GM19468 (cell line): ENCODE data around the gene RAB3IL1.

ENCODE experiments used
- ATAC-seq: cut with Tn5 transposase; IDR thresholded peaks from one replicate; pipeline ENCODE4 v1.9.1; 2021; ENCODE audit warnings: mild to moderate bottlenecking, moderate library complexity, moderate number of reproducible peaks; ENCODE audit not compliant: unreplicated experiment; ENCODE audit errors: extremely low read depth

RAB3IL1 gene

DNA sequence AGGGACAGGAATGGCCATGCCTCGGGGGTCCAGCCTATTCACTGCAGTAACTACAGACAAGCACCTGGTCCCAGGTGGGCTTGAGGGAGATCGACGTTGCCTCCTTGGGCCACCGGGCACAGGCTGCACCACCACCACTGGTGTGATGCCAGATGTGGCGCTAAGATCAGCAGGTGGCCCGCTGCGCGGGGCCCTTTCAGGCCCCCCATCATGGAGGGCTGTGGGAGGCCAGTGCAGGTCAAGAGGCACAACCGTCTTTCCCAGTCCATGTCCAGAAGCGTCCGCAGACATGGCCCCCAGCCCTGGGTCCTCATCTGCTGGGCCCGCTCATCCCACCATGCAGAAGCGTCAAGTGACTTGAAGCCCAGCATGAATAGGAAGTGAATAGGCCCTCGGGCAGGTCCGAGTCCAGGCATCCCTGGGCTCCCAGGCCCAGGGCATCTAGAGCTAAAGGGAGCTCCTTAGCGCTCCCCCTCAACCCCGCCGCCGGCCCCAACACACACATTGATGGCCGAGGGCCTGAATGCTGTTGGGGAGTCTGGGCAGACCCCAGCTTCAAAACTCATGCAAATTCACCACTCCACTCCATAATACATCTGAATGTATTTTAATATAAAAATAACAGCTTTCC, 44.3 kb downstream of the RAB3IL1 start:
- ATAC-seq: no peak

DNA sequence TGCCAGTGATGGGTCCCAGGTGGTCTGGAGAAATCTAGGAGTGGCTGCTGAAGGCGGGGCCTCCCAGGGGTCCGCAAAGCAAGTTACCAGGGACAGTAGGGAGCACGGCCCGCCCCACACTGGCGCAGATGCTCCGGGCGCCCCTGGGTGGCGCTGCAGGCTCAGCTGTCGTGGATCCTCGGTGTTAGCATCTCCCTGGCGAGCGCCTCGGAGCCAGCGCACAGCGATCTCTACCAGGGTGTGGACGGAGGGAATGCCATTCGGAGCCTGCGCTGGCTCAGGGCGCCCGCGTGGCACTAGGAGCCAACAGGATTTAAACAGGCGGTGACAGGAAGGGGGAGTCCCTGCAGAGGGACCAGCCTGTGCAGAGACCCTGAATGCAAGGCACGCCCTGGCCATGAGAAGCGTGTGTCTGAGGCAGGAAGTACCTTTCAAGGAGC, 46.2 kb downstream of the RAB3IL1 start:
- peak; percentile 46 for ATAC-seq

DNA sequence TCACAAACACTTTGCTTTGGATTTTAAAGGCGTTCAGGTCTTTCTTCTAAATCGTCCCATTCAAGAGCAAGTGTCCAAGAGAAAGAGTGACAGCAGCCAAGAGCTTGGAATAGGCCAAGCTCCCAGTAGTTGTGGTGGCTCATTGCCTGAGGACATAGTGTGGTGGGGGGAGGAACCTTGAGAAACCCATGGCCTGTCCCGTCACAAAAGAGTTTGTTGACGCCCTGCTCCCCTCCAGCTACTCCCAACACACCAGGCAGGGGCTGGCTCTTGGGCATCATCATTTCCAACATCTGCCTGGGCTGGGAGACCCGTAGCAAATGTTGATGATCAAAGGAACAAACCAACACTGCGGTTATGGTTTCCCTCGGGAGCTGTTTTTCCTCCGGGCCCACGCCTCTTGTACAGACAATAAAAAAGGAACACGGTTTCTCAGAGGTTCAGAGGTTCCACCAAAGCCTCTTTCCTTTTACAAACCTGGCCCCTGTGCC, 46.8 kb downstream of the RAB3IL1 start:
- no peak for ATAC-seq

DNA sequence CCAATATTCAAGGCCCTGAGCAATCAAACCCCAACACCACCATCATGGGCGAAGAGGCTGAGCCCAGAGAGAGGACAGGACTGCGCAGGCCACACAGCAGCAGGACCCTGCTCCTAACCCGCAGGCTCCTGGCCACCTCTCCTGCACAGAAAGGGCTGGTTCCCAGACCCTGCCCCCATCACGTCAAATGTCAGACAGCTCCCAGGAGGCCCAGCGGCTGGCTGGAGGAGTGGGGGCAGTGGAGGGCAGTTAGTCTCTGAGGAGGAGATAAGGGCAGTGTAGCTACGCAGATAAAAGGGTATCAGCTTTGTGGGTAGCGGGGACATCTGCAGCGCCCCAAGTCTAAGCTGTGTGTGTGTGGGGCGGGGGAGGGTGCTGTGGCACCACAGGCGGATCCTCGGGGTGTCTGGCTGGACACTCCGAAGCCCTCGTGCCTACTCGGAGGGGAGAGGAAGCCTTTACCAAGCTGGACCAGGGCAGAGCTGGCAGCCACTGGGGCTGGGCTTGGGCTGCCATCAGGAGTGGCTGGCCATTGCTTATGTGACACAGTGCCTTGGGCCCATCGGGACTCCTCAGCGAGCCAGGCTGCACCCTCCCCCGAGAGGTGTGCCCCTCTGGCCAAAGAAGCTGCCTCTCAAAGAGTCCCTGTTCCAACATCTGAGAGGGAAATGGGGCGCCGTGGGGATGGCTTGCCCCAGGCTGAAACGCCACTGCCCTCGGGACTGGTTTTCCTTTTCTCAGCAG, 47.5 kb downstream of the RAB3IL1 start:
- ATAC-seq: no peak

DNA sequence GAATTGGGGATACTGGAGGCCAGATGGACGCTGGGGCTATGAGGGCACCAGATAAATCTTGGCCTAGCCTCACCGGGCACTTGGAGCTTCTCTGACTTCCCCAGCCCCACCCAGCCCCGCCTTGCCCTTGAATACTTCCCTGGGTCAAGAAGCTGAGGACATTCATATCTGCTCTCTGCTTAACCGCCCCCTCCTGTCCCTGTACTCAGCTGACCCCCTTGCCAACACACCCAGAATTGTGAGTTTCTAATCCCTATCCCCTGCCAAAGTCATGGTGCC, 48.0 kb downstream of the RAB3IL1 start:
- no peak for ATAC-seq

DNA sequence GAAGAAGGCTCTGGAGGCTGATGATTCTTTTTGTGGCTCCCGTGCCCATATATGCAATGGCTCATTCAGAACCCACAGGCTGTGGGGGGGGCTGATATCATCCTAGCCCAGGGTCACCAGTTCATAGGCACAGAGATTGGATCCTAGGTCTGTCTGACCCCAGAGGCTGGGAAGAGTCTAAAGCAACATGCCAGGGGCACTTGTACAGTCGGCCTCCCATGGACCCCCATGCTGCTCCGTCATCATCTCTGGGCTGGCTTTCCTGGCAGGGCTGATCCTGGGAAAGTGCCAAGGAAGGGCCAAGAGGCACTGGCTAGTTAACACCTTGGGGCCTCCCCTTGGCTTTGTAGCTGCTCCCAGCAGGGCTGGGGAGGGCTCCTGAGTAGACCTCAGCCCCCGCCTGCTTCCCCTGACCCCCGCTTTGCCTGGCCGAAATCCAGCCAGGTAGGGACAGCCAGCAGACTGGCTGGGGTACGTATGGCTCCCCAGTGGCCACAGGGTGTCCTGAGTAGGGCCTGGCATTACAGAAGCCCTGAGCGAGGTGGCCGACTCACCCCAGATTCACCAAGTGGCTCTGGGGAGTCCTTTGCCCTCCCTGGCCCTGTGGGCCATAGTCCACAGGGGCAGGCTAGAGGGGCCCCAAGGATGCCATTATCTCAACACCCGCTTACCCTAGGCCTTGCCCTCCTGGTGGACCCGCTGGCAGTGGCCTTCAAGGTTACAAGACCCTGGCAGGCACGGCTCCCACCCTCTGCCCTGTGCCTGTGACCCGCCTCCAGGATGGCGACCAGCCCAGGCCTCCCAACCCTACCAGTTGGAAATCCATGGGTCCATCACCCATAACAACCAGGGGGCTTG, 48.6 kb downstream of the RAB3IL1 start:
- no peak for ATAC-seq

DNA sequence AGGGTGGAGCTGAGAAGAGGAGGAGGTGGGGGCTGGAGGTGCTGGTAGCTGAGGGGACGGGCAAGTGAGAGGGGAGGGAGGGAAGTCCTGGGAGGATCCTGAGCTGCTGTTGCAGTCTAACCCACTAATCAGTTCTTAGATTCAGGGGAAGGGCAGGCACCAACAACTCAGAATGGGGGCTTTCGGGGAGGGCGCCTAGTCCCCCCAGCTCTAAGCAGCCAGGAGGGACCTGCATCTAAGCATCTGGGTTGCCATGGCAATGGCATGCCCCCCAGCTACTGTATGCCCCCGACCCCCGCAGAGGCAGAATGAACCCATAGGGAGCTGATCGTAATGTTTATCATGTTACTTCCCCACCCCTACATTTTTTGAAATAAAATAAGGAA, 50.4 kb downstream of the RAB3IL1 start:
- ATAC-seq: no peak

DNA sequence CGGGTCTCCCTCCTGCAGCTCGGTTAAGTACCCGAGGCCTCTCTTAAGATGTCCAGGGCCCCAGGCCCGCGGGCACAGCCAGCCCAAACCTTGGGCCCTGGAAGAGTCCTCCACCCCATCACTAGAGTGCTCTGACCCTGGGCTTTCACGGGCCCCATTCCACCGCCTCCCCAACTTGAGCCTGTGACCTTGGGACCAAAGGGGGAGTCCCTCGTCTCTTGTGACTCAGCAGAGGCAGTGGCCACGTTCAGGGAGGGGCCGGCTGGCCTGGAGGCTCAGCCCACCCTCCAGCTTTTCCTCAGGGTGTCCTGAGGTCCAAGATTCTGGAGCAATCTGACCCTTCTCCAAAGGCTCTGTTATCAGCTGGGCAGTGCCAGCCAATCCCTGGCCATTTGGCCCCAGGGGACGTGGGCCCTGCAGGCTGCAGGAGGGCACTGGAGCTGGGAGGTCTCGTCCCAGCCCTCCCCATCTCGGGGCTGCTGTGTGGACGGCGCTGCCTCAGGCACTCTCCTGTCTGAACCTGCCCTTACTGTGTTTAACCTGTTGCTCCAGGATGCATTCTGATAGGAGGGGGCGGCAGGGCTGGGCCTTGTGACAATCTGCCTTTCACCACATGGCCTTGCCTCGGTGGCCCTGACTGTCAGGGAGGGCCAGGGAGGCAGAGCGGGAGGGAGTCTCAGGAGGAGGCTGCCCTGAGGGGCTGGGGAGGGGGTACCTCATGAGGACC, 51.0 kb downstream of the RAB3IL1 start:
- no peak for ATAC-seq

DNA sequence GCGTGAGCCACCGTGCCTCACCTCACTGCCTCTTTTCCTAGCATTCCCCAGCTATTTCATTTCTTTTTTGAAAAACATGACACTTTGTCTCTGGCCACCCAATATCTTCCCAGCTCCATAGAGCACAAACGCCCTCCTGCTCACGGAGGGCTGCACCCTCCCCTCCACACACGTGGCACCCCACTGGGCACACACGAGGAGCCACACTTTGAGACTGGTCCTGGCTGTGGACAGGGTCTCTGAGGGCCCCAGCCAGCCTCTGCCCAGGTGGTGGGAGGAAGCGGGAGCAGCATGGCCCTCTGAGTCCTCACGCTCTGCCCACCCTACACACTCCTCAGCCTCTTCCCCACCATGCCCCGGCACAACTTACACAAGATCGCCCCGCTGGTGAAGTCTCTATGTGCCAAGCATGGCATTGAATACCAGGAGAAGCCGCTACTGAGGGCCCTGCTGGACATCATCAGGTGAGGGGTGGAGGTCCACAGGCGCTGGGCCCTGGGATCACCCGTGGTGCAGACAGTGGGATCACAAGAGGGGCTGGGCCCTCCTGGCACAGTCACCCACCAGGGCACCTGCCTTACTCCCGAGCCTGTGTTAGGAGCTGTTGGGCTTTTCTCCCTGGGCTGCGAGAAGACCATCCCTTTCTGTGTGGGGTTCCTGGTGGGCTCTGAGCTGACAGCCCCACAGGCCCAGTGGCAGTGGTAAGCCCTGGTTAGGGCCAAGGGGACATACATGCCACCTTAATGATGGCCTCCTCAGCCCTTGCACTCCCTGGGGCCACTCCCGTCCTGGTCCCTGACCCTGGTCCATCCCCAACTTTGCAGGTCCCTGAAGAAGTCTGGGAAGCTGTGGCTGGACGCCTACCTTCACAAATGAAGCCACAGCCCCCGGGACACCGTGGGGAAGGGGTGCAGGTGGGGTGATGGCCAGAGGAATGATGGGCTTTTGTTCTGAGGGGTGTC, 52.3 kb downstream of the RAB3IL1 start:
- no peak for ATAC-seq

DNA sequence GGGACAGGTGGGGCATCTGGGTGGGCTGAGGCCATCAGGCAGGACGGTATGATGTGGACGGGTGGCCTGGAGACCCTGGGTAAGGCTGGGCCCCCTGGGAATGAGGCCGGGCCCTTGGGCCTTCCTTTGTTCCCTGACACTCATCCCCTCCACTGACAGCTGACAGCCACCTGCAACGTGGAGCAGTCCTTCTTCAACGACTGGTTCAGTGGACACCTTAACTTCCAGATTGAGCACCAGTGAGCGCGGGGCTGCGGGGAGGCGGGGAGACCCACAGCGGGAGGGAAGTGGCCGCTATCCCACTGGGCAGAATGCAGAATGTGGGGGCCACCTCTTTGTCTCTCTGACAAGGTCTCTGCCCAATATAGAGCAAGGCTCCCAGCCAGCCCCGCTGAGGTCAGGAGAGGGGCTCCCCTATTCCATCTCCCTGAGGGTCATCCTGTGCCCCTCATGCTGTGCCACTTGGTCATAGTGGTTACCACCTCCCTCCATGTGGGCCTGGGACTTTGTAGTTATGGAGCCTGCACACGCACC, 53.8 kb downstream of the RAB3IL1 start:
- ATAC-seq: no peak

DNA sequence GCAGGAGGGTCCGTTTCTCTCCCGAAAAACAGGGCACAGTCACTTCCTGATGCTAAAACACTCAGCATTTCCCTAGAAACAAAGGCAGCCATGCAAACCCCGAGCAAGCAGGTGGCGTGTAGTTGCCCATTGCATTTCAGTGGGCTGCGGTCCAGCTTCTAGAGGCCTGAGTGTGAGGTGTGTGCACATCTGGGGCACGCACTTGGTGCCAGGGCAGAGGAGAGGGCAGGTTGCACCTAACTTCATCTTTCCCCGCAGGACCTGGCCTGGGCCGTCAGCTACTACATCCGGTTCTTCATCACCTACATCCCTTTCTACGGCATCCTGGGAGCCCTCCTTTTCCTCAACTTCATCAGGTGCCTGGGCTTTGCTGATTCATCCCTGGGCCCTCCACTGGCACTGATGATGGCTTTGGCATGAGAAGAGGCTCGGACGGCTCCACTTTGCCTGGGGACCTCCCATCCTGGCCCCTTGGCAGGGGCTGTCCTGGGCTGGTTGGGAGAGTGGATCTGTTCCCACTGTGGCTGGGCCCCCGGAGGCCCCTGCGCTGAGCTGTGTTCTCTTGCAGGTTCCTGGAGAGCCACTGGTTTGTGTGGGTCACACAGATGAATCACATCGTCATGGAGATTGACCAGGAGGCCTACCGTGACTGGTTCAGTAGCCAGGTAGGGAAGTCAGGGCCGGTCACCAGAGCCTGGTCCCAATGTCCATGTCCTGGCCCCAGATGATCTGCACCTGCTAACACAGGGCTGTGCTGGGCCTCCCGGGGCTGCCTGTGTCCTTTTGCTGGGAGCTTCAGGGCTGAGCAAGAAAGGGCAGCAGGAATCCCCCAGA, 54.4 kb downstream of the RAB3IL1 start:
- ATAC-seq: no peak

DNA sequence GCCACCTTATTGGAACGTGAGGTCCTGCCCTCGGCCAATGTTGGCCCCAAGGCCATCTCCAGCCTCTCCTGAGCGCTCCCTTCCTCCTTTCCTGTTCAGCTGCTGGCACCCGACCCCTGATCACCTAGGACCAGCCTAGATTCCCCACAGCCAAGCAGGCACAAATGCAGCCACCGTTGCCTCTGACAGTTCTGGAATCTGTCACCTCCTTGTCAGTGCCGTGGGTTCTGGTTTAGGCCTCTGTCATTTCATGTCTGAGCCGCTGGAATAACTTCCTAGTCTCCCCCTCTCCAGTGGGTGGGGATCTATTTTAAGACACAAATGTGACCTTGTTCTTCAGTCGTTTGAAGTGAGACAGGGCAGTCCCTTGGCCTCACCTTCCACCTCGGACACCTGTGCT, 55.7 kb downstream of the RAB3IL1 start:
- ATAC-seq: no peak

DNA sequence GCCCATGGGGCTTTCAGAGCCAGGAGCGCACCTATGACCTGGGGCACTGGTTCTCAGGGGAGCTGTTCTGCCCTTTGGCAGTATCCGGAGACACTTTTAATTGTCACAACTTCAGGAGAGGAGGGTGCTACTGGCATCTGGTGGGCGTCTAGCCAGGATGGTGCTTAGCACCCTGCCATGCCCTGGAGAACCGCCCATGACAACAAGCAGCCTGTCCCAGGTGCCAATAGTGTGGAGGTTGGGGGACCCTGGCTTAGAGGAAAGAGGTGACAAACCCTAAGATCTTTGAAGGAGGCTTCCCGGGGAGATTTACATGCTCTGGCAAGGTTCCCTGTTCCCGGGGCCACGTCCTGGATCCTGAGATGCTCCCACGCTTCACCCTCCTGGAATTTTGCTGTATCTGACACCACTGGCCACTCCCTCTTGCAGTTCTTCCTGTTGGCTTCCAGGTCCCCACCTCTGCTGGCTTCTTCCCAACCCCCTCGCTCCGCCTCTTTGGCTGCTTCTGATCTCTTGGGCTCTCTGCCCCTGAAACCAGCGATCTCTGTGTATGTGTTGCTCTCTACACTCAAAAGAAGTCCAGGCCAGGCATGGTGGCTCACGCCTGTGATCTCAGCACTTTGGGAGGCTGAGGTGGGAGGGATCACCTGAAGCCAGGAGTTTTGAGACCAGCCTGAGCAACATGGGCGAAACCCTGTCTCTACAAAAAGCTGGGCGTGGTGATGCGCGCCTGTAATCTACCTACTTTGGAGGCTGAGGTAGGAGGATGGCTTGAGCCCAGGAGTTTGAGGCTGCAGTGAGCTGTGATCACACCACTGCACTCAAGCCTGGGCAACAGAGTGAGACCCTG, 57.1 kb downstream of the RAB3IL1 start:
- no peak for ATAC-seq

DNA sequence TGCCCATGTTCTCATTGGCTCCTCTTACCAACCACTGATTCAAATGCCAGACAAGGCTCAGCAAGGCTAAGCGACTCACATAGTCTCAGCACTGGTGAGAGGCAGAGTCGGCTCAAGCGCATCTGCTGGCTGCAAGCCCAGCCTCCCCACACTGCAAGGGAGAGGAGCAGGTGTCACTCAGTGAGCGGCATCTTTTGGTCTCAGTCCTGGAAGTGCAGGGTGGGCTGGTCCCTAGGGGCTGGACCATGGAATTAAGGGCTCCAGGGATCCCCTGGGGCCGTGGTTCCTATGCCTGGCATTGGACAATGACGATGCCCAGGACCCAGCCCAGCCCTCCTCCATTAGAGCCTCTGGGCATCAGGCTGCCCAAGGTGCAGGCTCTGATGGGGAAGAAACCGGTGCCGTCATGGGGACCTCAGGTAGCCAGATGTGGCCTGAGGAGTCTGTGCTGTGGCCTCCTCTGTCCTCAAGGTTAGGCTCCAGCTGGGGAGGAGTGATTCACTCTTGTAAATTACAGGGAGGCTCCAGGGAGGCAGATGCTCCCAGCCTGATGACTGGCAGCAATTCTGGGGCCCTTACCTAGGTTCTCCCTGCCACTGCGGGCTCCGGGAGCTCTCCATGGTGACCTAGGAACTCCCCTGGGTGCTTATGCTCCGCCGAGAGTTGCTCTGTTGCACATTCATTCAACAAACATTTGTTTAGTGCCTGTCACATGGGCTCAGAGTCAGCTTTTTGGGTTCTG, 61.3 kb downstream of the RAB3IL1 start:
- no peak for ATAC-seq

DNA sequence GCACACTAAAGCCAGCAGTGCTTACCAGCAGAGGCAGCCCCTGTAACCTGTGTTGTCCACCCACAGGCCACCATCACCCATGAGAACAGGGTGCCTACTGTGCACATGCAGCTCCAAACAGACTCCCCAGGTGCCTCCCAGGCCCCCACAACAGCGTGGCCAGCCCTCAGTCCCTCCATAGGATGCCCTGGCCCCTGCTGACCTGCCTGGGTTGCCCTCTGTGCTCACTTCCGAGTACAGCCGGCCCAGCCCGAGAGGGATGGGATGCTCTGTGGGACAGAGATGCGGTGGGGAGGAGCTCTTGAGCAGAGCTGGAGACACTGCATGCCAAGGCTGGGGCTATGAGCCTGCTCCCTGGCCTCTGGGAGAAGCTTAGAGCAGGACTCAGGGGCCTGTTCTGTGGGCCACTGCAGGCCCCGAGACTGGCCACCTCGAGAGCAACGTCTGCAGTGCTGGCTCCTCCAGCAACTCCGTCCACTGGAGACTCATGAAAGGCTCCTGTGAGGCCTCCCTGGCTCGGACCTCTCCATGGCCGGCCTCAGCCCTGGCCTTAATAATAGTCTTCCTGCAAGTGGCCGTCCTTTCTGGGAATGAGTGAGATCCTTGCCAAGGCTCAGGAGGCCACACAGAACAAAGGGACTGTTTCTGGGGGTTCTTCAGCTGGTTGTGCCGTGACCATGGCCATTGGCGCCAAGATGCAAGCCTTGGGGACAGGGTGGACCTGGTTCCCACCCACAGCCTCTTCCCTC, 62.2 kb downstream of the RAB3IL1 start:
- ATAC-seq: no peak
